Measurements from ENCODE around the gene RNF5. TPM values are rescaled to one million over a fixed set of nuclear protein-coding genes. Genes with fewer than 3 reads are reported as not detected.

RNF5 gene
- total RNA-seq, 1 experiment from 2014 or later = 70.7 TPM

GRCh38 chr6:32194388-32194787, 16.2 kb downstream of the RNF5 start:
- no TSS peak for BruUV-seq (replicated peaks)
- DNase-seq = no peak
- Histone ChIP-seq H3K36me3 (ENCODE audit: control insufficient read depth, insufficient read depth, low read length) (no peaks in the 10 kb centered on the region), H3K4me1 (peaks cover 15% of the 10 kb centered on the region), H3K9me3 (no peaks in the 10 kb centered on the region), H3K27me3 (replicated peaks; ENCODE audit: control insufficient read depth, insufficient read depth, low read length) (no peaks in the 10 kb centered on the region), H3K4me3 (ENCODE audit: low read depth, low read length) (no peak overlapping the region)
- Mint-ChIP-seq H3K9me3 (ENCODE audit: unreplicated experiment) (no peaks in the 10 kb centered on the region), H3K4me1 (ENCODE audit: low read depth, unreplicated experiment) (peaks cover 16% of the 10 kb centered on the region), H3K36me3 (ENCODE audit: insufficient read depth, unreplicated experiment) (peaks cover 19% of the 10 kb centered on the region), H3K27ac (ENCODE audit: unreplicated experiment) (peak overlapping the region; percentile 99), H3K4me3 (ENCODE audit: unreplicated experiment) (peak overlapping the region; percentile 94), H3K27me3 (ENCODE audit: insufficient read depth, unreplicated experiment) (no peaks in the 10 kb centered on the region)
- intact Hi-C loops (cut with micrococcal nuclease; ENCODE audit: unreplicated experiment) = loop anchor here (2.0 to 10.0 kb wide), 2 partner anchors 76 to 770 kb away; partner anchors contain the start of gene BRD2
- ChIA-PET POLR2A (no interaction called here), CTCF (no interaction called here)
- no peak for TF ChIP-seq CTCF (IDR thresholded peaks at IDR 0.05; ENCODE audit: insufficient read depth in 1 of 2, low read depth in 1 of 2, low read length in 1 of 2, severe bottlenecking in 1 of 2, unreplicated experiment in 1 of 2)

- intact Hi-C loops (cut with micrococcal nuclease; ENCODE audit: unreplicated experiment) = loop anchor here (1.0 to 10.0 kb wide), 4 partner anchors 18 to 770 kb away; partner anchors contain the start of genes BRD2 and PPT2
- DNase-seq = peak; percentile 45 to 52
- BruUV-seq (replicated peaks) = TSS peak; percentile 99
Measured at GRCh38 chr6:32194825-32195651, 16.8 kb downstream of the RNF5 start.

More at GRCh38 chr6:32194825-32195651, 16.8 kb downstream of the RNF5 start:
- Histone ChIP-seq H3K9me3 (no peaks in the 10 kb centered on the region), H3K36me3 (ENCODE audit: control insufficient read depth, insufficient read depth, low read length) (no peaks in the 10 kb centered on the region), H3K4me3 (ENCODE audit: low read depth, low read length) (peak overlapping the region; percentile 43), H3K27me3 (replicated peaks; ENCODE audit: control insufficient read depth, insufficient read depth, low read length) (no peaks in the 10 kb centered on the region), H3K4me1 (peaks cover 15% of the 10 kb centered on the region)
- no peaks in the 10 kb centered on the region for H3K27me3 Mint-ChIP-seq (ENCODE audit: insufficient read depth, unreplicated experiment)
- no peaks in the 10 kb centered on the region for H3K9me3 Mint-ChIP-seq (ENCODE audit: unreplicated experiment)
- H3K27ac Mint-ChIP-seq (ENCODE audit: unreplicated experiment) = peak overlapping the region; percentile 99
- peak overlapping the region; percentile 94 for H3K4me3 Mint-ChIP-seq (ENCODE audit: unreplicated experiment)
- TF ChIP-seq CTCF (IDR thresholded peaks at IDR 0.05; ENCODE audit: insufficient read depth in 1 of 2, low read depth in 1 of 2, low read length in 1 of 2, severe bottlenecking in 1 of 2, unreplicated experiment in 1 of 2) = peak; percentile 39 to 46
- H3K36me3 Mint-ChIP-seq (ENCODE audit: insufficient read depth, unreplicated experiment) = peaks cover 16% of the 10 kb centered on the region
- CTCF ChIA-PET = interaction anchor here (0.5 to 1.7 kb wide), 22 partner anchors 11 to 777 kb away, joined by 3 to 24 read pairs (median 4); partner anchors contain the start of genes ATF6B, FKBPL, PRRT1 and RNF5
- POLR2A ChIA-PET = interaction anchor here (0.5 to 1.5 kb wide), 14 partner anchors 8 to 1005 kb away, joined by 3 to 29 read pairs (median 6); partner anchors contain the start of genes AGPAT1, ATF6B, FKBPL and NEU1
- peaks cover 16% of the 10 kb centered on the region for H3K4me1 Mint-ChIP-seq (ENCODE audit: low read depth, unreplicated experiment)

Measured in Caco-2 (cell line).